HT-29 (cell line): ENCODE results near the gene ACACA. TPM values are rescaled to one million over a fixed set of nuclear protein-coding genes. Genes with fewer than 3 reads are reported as not detected.

Experiments
- DNase-seq: peaks from one replicate; pipeline ENCODE4 v3.0.0-alpha.2; 2015; ENCODE audit warnings: low spot score
- total RNA-seq: library from RNA; depleted of rRNA; stranded (reverse); fragments of >200 nt; shearing (Covaris generic); gene quantifications from 2 replicates; pipeline ENCODE4 v1.2.3, GENCODE V29; 2014

ACACA gene
- total RNA-seq, 1 experiment from 2014 or later, result 111 TPM

- no peak for DNase-seq
Observed at GRCh38 chr17:37344519-37344918, 62.1 kb downstream of the ACACA start.

- DNase-seq, result no peak
Observed at GRCh38 chr17:37342589-37342988, 64.0 kb downstream of the ACACA start.

GRCh38 chr17:37340804-37341203 is 65.8 kb downstream of the ACACA start:
- DNase-seq, result no peak

GRCh38 chr17:37339321-37339720 is 67.3 kb downstream of the ACACA start:
- no peak for DNase-seq

- DNase-seq, result no peak
Observed at GRCh38 chr17:37338847-37339246, 67.8 kb downstream of the ACACA start.

GRCh38 chr17:37327341-37328090 is 79.1 kb downstream of the ACACA start:
- no peak for DNase-seq

GRCh38 chr17:37322826-37323561 is 83.6 kb downstream of the ACACA start:
- DNase-seq, result no peak

GRCh38 chr17:37322106-37322505 is 84.5 kb downstream of the ACACA start:
- no peak for DNase-seq

- DNase-seq, result no peak
Observed at GRCh38 chr17:37318931-37319594, 87.6 kb downstream of the ACACA start.

- no peak for DNase-seq
Observed at GRCh38 chr17:37317867-37318266, 88.8 kb downstream of the ACACA start.

- DNase-seq, result no peak
Observed at GRCh38 chr17:37315601-37316000, 91.0 kb downstream of the ACACA start.

- DNase-seq, result no peak
Observed at GRCh38 chr17:37312137-37312923, 94.3 kb downstream of the ACACA start.

GRCh38 chr17:37310940-37311339 is 95.7 kb downstream of the ACACA start:
- no peak for DNase-seq

GRCh38 chr17:37309051-37309450 is 97.6 kb downstream of the ACACA start:
- DNase-seq, result no peak

GRCh38 chr17:37305406-37305905 is 101.2 kb downstream of the ACACA start:
- no peak for DNase-seq

GRCh38 chr17:37301288-37301687 is 105.3 kb downstream of the ACACA start:
- no peak for DNase-seq

- no peak for DNase-seq
Observed at GRCh38 chr17:37300683-37301082, 106.0 kb downstream of the ACACA start.

- DNase-seq, result no peak
Observed at GRCh38 chr17:37299257-37299980, 107.2 kb downstream of the ACACA start.

GRCh38 chr17:37295888-37296287 is 110.7 kb downstream of the ACACA start:
- DNase-seq, result no peak

- no peak for DNase-seq
Observed at GRCh38 chr17:37294888-37295287, 111.7 kb downstream of the ACACA start.

GRCh38 chr17:37293770-37294169 is 112.9 kb downstream of the ACACA start:
- DNase-seq, result no peak
